ENCODE measurements around the gene MRPL34.
"Not testable (repeated sequence)": the region's sequence is repeated elsewhere in the genome, so short reads cannot be mapped to it uniquely, and the experiment has no call there.

Gene MRPL34

GRCh38 chr19:17285415-17286135 lies 20.1 kb upstream of the MRPL34 start:
- no peak for DNase-seq (ENCODE audit: low read depth)

- no peak for DNase-seq (ENCODE audit: low read depth)
Measured at GRCh38 chr19:17286263-17286662, 19.4 kb upstream of the MRPL34 start.

- DNase-seq (ENCODE audit: low read depth): no peak
Measured at GRCh38 chr19:17286752-17287151, 18.9 kb upstream of the MRPL34 start.

- DNase-seq (ENCODE audit: low read depth): peak; percentile 73
Measured at GRCh38 chr19:17289489-17289888, 16.2 kb upstream of the MRPL34 start.

GRCh38 chr19:17292301-17293074 lies 13.2 kb upstream of the MRPL34 start:
- peak; percentile 82 for DNase-seq (ENCODE audit: low read depth)

- DNase-seq (ENCODE audit: low read depth): no peak
Measured at GRCh38 chr19:17293605-17294004, 12.1 kb upstream of the MRPL34 start.

GRCh38 chr19:17294051-17294891 lies 11.4 kb upstream of the MRPL34 start:
- no peak for DNase-seq (ENCODE audit: low read depth)

- DNase-seq (ENCODE audit: low read depth): not testable (repeated sequence)
Measured at GRCh38 chr19:17295551-17295950, 10.1 kb upstream of the MRPL34 start.

- peak; percentile 19 for DNase-seq (ENCODE audit: low read depth)
Measured at GRCh38 chr19:17296273-17296672, 9.4 kb upstream of the MRPL34 start.

- no peak for DNase-seq (ENCODE audit: low read depth)
Measured at GRCh38 chr19:17296976-17297375, 8.7 kb upstream of the MRPL34 start.

- DNase-seq (ENCODE audit: low read depth): no peak
Measured at GRCh38 chr19:17300992-17301619, 4.6 kb upstream of the MRPL34 start.

- no peak for DNase-seq (ENCODE audit: low read depth)
Measured at GRCh38 chr19:17302391-17303166, 3.1 kb upstream of the MRPL34 start.

GRCh38 chr19:17303167-17303939 lies 2.3 kb upstream of the MRPL34 start, which contains the start of gene ABHD8:
TSS of gene ABHD8 (minus strand) at chr19:17303425. CDS start at chr19:17301616, 1,809 bp downstream.
- peak; percentile 89 for DNase-seq (ENCODE audit: low read depth)

- no peak for DNase-seq (ENCODE audit: low read depth)
Measured at GRCh38 chr19:17303940-17304267, 1.8 kb upstream of the MRPL34 start.

- DNase-seq (ENCODE audit: low read depth): no peak
Measured at GRCh38 chr19:17304386-17305215, 1.1 kb upstream of the MRPL34 start.

GRCh38 chr19:17305216-17305516 lies 506 bp upstream of the MRPL34 start:
- no peak for DNase-seq (ENCODE audit: low read depth)

- DNase-seq (ENCODE audit: low read depth): no peak
Measured at GRCh38 chr19:17306285-17306714, 628 bp downstream of the MRPL34 start.

- DNase-seq (ENCODE audit: low read depth): no peak
Measured at GRCh38 chr19:17307876-17308377, 2.3 kb downstream of the MRPL34 start.

- peak; percentile 100 for DNase-seq (ENCODE audit: low read depth)
Measured at GRCh38 chr19:17309198-17309964, 3.7 kb downstream of the MRPL34 start, which contains the start of gene DDA1. TSS of gene DDA1 (plus strand) at chr19:17309563. CDS start at chr19:17309655, 92 bp downstream.
